OCI-LY3 (cell line): ENCODE data around the gene MTFR1L.
A peak's percentile ranks its signal among the peaks of the same experiment; 100 is the strongest.

Source experiments
- H2AFZ ChIP-seq: fragments of 200-600, 300-600 bp; shearing (Covaris generic); 2 replicates; pipeline ENCODE4 v1.6.0; 2014; ENCODE audit warnings: antibody characterized with exemption, low read depth, low read length
- H3K27ac ChIP-seq: fragments of 200-600, 300-600 bp; sonication (generic); 2 replicates; pipeline ENCODE4 v1.5.1; 2014; ENCODE audit warnings: mild to moderate bottlenecking, low read length, moderate library complexity, mixed read lengths
- H3K27me3 ChIP-seq: fragments of 200-600, 300-600 bp; sonication (generic); 2 replicates; pipeline ENCODE4 v1.6.1; 2014; ENCODE audit warnings: low read depth, low read length, mixed read lengths
- H3K36me3 ChIP-seq: fragments of 200-600, 300-600 bp; sonication (generic); replicated peaks from 2 replicates; pipeline ENCODE3; 2014; ENCODE audit warnings: low read depth, low read length, mixed read lengths
- H3K4me1 ChIP-seq: fragments of 300-600, 200-600 bp; sonication (generic); 2 replicates; pipeline ENCODE4 v1.6.1; 2014; ENCODE audit warnings: low read length, mixed read lengths
- H3K4me2 ChIP-seq: fragments of 200-600, 300-600 bp; sonication (generic); 2 replicates; pipeline ENCODE4 v1.6.1; 2014; ENCODE audit warnings: low read length, mixed read lengths
- H3K4me3 ChIP-seq: fragments of 300-600, 200-600 bp; sonication (generic); 2 replicates; pipeline ENCODE4 v1.5.1; 2014; ENCODE audit warnings: antibody characterized with exemption, mild to moderate bottlenecking, low read length, moderate library complexity
- H3K79me2 ChIP-seq: fragments of 300-600, 200-600 bp; shearing (Covaris generic); 2 replicates; pipeline ENCODE4 v1.6.1; 2014; ENCODE audit warnings: mild to moderate bottlenecking, low read length, mixed read lengths
- H3K9ac ChIP-seq: fragments of 300-600, 200-600 bp; shearing (Covaris generic); 2 replicates; pipeline ENCODE4 v1.6.0; 2014; ENCODE audit warnings: mild to moderate bottlenecking, low read length, moderate library complexity
- H3K9me3 ChIP-seq: fragments of 200-600, 300-600 bp; shearing (Covaris generic); 2 replicates; pipeline ENCODE4 v1.6.1; 2014; ENCODE audit warnings: low read length, mixed read lengths; ENCODE audit not compliant: insufficient read depth
- H4K20me1 ChIP-seq: fragments of 200-600, 300-600 bp; sonication (generic); 2 replicates; pipeline ENCODE4 v1.6.1; 2016; ENCODE audit warnings: low read length, mixed read lengths; ENCODE audit not compliant: insufficient read depth
- CTCF ChIP-seq: fragments of 200-600, 300-600 bp; sonication (generic); IDR thresholded peaks from 2 replicates; pipeline ENCODE4 v1.5.1; 2014; ENCODE audit warnings: antibody characterized with exemption, low read length, low read depth
- EZH2phosphoT487 ChIP-seq: fragments of 200-600 bp; shearing (Covaris generic); IDR thresholded peaks from 2 replicates; pipeline ENCODE4 v1.6.1; 2018; ENCODE audit warnings: antibody characterized with exemption, mixed run types, low read depth

Gene MTFR1L

GRCh38 chr1:25810341-25811299, 9.1 kb upstream of the MTFR1L start:
- Histone ChIP-seq H3K27me3 (no peaks in the 10 kb centered on the region), H3K79me2 (no peaks in the 10 kb centered on the region), H3K4me3 (no peak overlapping the region), H2AFZ (no peak overlapping the region), H3K36me3 (no peaks in the 10 kb centered on the region), H3K27ac (no peak overlapping the region), H4K20me1 (no peaks in the 10 kb centered on the region), H3K4me1 (peaks cover 12% of the 10 kb centered on the region), H3K9ac (no peak overlapping the region), H3K9me3 (no peaks in the 10 kb centered on the region), H3K4me2 (no peak overlapping the region)
- peak; percentile 70 for TF ChIP-seq CTCF
- TF ChIP-seq EZH2phosphoT487, result no peak

GRCh38 chr1:25811384-25812082, 8.2 kb upstream of the MTFR1L start:
- H3K9ac ChIP-seq, result no peak overlapping the region
- no peak overlapping the region for H2AFZ ChIP-seq

GRCh38 chr1:25813071-25813733, 6.6 kb upstream of the MTFR1L start:
- Histone ChIP-seq H3K27ac (no peak overlapping the region), H3K4me3 (no peak overlapping the region), H3K9me3 (no peaks in the 10 kb centered on the region), H3K27me3 (no peaks in the 10 kb centered on the region), H3K36me3 (no peaks in the 10 kb centered on the region), H3K4me2 (no peak overlapping the region), H3K9ac (no peak overlapping the region), H3K79me2 (no peaks in the 10 kb centered on the region), H2AFZ (no peak overlapping the region), H3K4me1 (peaks cover 12% of the 10 kb centered on the region), H4K20me1 (no peaks in the 10 kb centered on the region)
- TF ChIP-seq CTCF (no peak), EZH2phosphoT487 (no peak)

More at GRCh38 chr1:25811384-25812082, 8.2 kb upstream of the MTFR1L start:
- Histone ChIP-seq H3K36me3 (no peaks in the 10 kb centered on the region), H4K20me1 (no peaks in the 10 kb centered on the region), H3K4me2 (no peak overlapping the region), H3K9me3 (no peaks in the 10 kb centered on the region), H3K27ac (no peak overlapping the region), H3K79me2 (no peaks in the 10 kb centered on the region), H3K4me1 (peaks cover 12% of the 10 kb centered on the region), H3K4me3 (no peak overlapping the region), H3K27me3 (no peaks in the 10 kb centered on the region)
- TF ChIP-seq EZH2phosphoT487 (no peak), CTCF (no peak)
